Vagina (tissue), 2 donors: ENCODE results near the gene SLC25A21. TPM values are rescaled to one million over a fixed set of nuclear protein-coding genes. Genes with fewer than 3 reads are reported as not detected.
"Not testable (repeated sequence)": the region's sequence is repeated elsewhere in the genome, so short reads cannot be mapped to it uniquely, and the experiment has no call there.

Experiments
- DNase-seq, 2 donors: peaks; one replicate each; pipeline ENCODE4 v3.0.0-alpha.2; 2017; ENCODE audit errors: extremely low spot score in 2 of 2
- H3K27ac ChIP-seq: fragments of 200-600 bp; sonication (generic); one replicate; pipeline ENCODE4 v1.5.1; 2019
- H3K27me3 ChIP-seq: fragments of 200-600 bp; sonication (generic); one replicate; pipeline ENCODE4 v1.5.1; 2019
- H3K36me3 ChIP-seq, 2 donors: fragments of 200-600 bp; sonication (generic); one replicate each; pipeline ENCODE4 v1.5.1; 2017 to 2019
- H3K4me1 ChIP-seq: fragments of 200-600 bp; sonication (generic); one replicate; pipeline ENCODE4 v1.5.1; 2019
- H3K4me3 ChIP-seq, 2 donors: fragments of 200-600 bp; sonication (generic); 1 replicate in 1 of 2; 2 replicates in 1 of 2; pipeline ENCODE4 v1.5.1; 2016 to 2019
- H3K9me3 ChIP-seq: fragments of 200-600 bp; sonication (generic); one replicate; pipeline ENCODE4 v1.5.1; 2019
- POLR2A ChIP-seq, 2 donors: fragments of 450-650 bp; IDR thresholded peaks; one replicate each; pipeline ENCODE4 v1.6.1; 2017; ENCODE audit warnings: antibody characterized with exemption in 2 of 2, mild to moderate bottlenecking in 2 of 2, moderate library complexity in 2 of 2
- POLR2AphosphoS5 ChIP-seq, 2 donors: sonication (generic); formaldehyde crosslinking; IDR thresholded peaks; one replicate each; pipeline ENCODE4 v1.9.0; 2017; ENCODE audit warnings: antibody characterized with exemption in 2 of 2, mild to moderate bottlenecking in 2 of 2, low read depth in 1 of 2; ENCODE audit not compliant: insufficient read depth in 1 of 2
- intact Hi-C: fragments of 100-400 bp; cut with DNase I; formaldehyde crosslinking; loops from one replicate; pipeline ENCODE4 v1.15.1; 2023
- total RNA-seq: library from RNA; depleted of rRNA; stranded (reverse); fragments of >200 nt; gene quantifications from one replicate; pipeline ENCODE4 v1.2.3, GENCODE V29; 2016
- TF ChIP-seq, protein P1 (sequence below), 3 experiments: fragments of 450-650 bp in 2 of 3; fragments of 200-600 bp in 1 of 3; sonication (generic) in 1 of 3; IDR thresholded peaks; one replicate each; pipeline ENCODE4 v1.5.1; 2017 to 2019; ENCODE audit warnings: antibody characterized with exemption in 3 of 3, mild to moderate bottlenecking in 2 of 3, moderate library complexity in 2 of 3

SLC25A21 gene
- total RNA-seq, 1 donor from 2014 or later, result 0.49 TPM

DNA sequence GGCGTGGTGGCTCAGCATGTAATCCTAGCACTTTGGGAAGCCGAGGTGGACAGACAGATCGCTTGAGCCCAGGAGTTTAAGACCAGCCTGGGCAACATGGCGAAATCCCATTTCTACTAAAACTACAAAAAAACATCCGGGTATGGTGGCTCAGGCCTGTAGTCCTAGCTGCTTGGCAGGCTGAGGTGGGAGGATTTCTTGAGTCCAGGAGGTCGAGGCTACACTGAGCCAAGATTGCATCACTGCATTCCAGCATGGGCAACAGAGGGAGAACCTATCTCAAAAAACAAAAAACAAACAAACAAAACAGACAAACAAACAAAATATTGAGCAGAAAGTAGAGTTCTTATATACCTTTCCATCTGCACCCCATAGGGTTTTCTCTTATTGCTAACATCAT, 9.0 kb upstream of the SLC25A21 start:
- intact Hi-C loops, result no loop called here
- H3K27ac ChIP-seq, result no peak overlapping the region
- no peaks in the 10 kb centered on the region for H3K4me1 ChIP-seq
- DNase-seq, result no peak
- H3K36me3 ChIP-seq, result no peaks in the 10 kb centered on the region
- H3K27me3 ChIP-seq, result no peaks in the 10 kb centered on the region
- TF ChIP-seq POLR2AphosphoS5 (IDR thresholded peaks at IDR 0.05; ENCODE audit: insufficient read depth in 1 of 2, low read depth in 1 of 2), result no peak
- TF ChIP-seq, protein P1, sequence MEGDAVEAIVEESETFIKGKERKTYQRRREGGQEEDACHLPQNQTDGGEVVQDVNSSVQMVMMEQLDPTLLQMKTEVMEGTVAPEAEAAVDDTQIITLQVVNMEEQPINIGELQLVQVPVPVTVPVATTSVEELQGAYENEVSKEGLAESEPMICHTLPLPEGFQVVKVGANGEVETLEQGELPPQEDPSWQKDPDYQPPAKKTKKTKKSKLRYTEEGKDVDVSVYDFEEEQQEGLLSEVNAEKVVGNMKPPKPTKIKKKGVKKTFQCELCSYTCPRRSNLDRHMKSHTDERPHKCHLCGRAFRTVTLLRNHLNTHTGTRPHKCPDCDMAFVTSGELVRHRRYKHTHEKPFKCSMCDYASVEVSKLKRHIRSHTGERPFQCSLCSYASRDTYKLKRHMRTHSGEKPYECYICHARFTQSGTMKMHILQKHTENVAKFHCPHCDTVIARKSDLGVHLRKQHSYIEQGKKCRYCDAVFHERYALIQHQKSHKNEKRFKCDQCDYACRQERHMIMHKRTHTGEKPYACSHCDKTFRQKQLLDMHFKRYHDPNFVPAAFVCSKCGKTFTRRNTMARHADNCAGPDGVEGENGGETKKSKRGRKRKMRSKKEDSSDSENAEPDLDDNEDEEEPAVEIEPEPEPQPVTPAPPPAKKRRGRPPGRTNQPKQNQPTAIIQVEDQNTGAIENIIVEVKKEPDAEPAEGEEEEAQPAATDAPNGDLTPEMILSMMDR (IDR thresholded peaks at IDR 0.05), result no peak
- TF ChIP-seq POLR2A (IDR thresholded peaks at IDR 0.05), result no peak
- H3K9me3 ChIP-seq, result no peaks in the 10 kb centered on the region
- H3K4me3 ChIP-seq, result no peak overlapping the region

DNA sequence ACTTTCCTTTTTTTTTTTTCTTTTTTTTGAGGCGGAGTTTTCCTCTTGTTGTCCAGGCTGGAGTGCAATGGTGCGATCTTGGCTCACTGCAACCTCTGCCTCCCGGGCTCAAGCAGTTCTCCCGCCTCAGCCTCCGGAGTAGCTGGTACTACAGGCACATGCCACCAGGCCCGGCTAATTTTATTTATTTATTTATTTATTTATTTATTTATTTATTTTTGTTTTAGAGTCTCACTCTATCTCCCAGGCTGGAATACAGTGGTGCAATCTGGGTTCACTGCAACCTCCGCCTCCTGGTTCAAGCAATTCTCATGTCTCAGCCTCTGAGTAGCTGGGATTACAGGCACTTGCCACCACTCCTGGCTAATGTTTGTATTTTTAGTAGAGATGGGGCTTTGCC, 8.5 kb upstream of the SLC25A21 start:
- H3K9me3 ChIP-seq, H3K4me3 ChIP-seq, H3K27me3 ChIP-seq, DNase-seq, H3K36me3 ChIP-seq, H3K27ac ChIP-seq, intact Hi-C loops, H3K4me1 ChIP-seq: not testable (repeated sequence)

DNA sequence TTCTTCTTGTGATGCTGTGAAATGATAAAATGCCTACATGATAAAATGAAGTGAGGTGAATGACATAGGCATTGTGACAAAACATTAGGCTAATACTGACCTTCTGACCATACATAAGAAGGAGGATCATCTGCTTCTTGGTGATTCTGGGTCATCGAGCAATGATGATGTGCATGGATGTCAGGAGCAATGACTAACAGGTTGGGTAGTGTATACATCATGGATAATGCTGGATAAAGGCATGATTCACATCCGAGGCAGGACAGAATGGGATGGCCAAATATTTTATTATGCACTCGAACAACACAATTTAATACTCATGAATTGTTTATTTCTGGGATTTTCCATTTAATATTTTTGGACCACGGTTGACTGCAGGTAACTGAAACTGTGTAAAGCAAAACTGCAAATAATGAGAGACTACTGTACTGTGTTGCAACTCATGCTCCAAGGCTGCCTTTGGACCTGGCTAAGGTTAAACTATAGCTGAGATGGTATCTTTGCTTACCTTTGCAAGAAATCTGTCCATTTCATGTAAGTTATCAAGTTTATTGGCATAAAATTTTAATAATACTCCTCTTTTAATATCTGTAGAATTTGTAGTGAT, 7.6 kb upstream of the SLC25A21 start:
- Histone ChIP-seq H3K27me3 (no peaks in the 10 kb centered on the region), H3K27ac (no peak overlapping the region), H3K9me3 (no peaks in the 10 kb centered on the region), H3K4me3 (no peak overlapping the region), H3K36me3 (no peaks in the 10 kb centered on the region), H3K4me1 (no peaks in the 10 kb centered on the region)
- intact Hi-C loops, result no loop called here
- TF ChIP-seq, protein P1 (IDR thresholded peaks at IDR 0.05), result no peak
- no peak for TF ChIP-seq POLR2A (IDR thresholded peaks at IDR 0.05)
- TF ChIP-seq POLR2AphosphoS5 (IDR thresholded peaks at IDR 0.05; ENCODE audit: insufficient read depth in 1 of 2, low read depth in 1 of 2), result no peak
- no peak for DNase-seq

DNA sequence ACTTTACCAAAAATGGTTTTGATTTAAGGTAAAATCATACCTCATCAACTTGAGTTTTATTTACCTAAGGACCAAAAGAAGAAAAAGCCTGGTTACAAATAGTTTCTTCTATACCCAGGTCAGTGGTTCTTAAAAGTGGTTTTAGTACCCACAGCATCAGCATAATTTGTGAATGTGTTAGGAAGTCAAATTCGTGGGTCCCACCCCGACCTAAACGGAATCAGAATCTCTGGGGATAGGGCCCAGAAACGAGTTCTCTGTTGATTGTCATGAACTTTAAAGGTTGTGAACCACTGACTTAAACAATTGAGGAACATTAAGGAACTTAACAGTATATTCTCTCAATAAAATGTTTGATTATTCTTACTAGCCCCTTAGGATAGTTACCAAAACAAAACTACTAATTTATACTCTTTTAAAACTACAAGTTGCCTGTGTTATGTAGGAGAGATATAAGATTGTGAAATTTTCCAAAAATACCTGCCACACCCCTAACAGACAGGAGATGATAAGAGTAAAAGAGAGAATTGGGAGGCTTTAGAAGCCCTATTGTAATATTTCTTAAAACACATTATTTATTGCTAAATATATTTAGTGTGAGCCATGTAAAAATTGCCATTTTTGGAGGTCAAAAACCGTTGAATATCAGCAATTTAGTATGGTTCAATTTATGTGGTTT, 669 bp upstream of the SLC25A21 start:
- Histone ChIP-seq H3K4me1 (peaks cover 9% of the 10 kb centered on the region), H3K27ac (peak overlapping the region; percentile 85), H3K27me3 (no peaks in the 10 kb centered on the region), H3K4me3 (peak overlapping the region; percentile 58 to 59), H3K9me3 (no peaks in the 10 kb centered on the region), H3K36me3 (no peaks in the 10 kb centered on the region)
- DNase-seq, result no peak
- intact Hi-C loops, result no loop called here
- TF ChIP-seq POLR2AphosphoS5 (IDR thresholded peaks at IDR 0.05; ENCODE audit: insufficient read depth in 1 of 2, low read depth in 1 of 2) (no peak), POLR2A (IDR thresholded peaks at IDR 0.05) (no peak)
- TF ChIP-seq, protein P1 (IDR thresholded peaks at IDR 0.05), result no peak

DNA sequence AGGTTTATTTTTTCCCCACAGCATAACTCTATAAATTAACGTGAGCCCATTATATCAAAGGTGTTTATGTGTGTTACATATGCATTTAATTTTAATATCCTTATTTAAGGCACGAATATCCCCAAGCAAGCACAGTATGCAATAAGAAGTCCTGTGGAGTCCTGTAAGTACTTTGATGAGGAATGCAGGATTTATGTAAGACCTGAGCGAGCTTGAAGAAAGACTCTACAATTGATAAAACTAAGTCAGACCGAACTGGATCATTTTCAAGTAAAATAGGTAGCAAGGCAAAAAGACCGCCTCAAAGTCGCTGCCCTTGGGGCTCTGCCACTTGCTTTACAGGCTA, 755 bp downstream of the SLC25A21 start:
- H3K27me3 ChIP-seq, result no peaks in the 10 kb centered on the region
- DNase-seq, result no peak
- peaks cover 9% of the 10 kb centered on the region for H3K4me1 ChIP-seq
- TF ChIP-seq, protein P1 (IDR thresholded peaks at IDR 0.05), result no peak
- TF ChIP-seq POLR2A (IDR thresholded peaks at IDR 0.05) (no peak), POLR2AphosphoS5 (IDR thresholded peaks at IDR 0.05; ENCODE audit: insufficient read depth in 1 of 2, low read depth in 1 of 2) (no peak)
- intact Hi-C loops, result no loop called here
- H3K9me3 ChIP-seq, result no peaks in the 10 kb centered on the region
- no peaks in the 10 kb centered on the region for H3K36me3 ChIP-seq
- peak overlapping the region; percentile 58 to 59 for H3K4me3 ChIP-seq
- peak overlapping the region; percentile 85 for H3K27ac ChIP-seq
